ENCODE measurements around the gene PDE5A. TPM values are rescaled to one million over a fixed set of nuclear protein-coding genes. Genes with fewer than 3 reads are reported as not detected.
A peak's percentile ranks its signal among the peaks of the same experiment; 100 is the strongest.

Gene PDE5A
- total RNA-seq, 2 donors from 2014 or later, result 0.58 to 0.65 TPM

GRCh38 chr4:119627267-119628255 lies 1.0 kb downstream of the PDE5A start:
- Mint-ChIP-seq H3K36me3 (ENCODE audit: low read depth) (no peaks in the 10 kb centered on the region), H3K4me1 (peaks cover 5% of the 10 kb centered on the region), H3K27me3 (peaks cover 6% of the 10 kb centered on the region), H3K9me3 (no peaks in the 10 kb centered on the region), H3K4me3 (peak overlapping the region; percentile 86), H3K27ac (peak overlapping the region; percentile 33)
- ATAC-seq (replicated peaks), result peak; percentile 68

DNA sequence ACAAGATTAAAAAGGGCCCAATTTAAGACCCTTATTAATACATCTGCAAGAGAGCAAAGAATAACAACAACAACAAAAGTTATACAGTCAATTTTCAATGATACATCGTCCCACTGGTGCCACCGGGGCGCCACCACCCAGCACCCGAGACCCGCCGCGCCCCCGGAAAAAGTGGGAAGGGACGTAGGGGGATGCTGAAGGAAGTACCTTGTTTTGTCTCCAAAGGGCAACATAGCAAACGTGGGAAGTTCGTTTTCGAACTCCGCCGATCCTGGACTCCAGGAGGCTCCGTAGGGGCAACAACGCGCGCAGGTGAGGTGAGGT lies 1.7 kb downstream of the PDE5A start:
- no peak overlapping the region for H3K27ac Mint-ChIP-seq
- peak overlapping the region; percentile 86 for H3K4me3 Mint-ChIP-seq
- H3K9me3 Mint-ChIP-seq, result no peaks in the 10 kb centered on the region
- H3K36me3 Mint-ChIP-seq (ENCODE audit: low read depth), result no peaks in the 10 kb centered on the region
- no peaks in the 10 kb centered on the region for H3K27me3 Mint-ChIP-seq
- H3K4me1 Mint-ChIP-seq, result peaks cover 5% of the 10 kb centered on the region
- no peak for ATAC-seq (replicated peaks)

DNA sequence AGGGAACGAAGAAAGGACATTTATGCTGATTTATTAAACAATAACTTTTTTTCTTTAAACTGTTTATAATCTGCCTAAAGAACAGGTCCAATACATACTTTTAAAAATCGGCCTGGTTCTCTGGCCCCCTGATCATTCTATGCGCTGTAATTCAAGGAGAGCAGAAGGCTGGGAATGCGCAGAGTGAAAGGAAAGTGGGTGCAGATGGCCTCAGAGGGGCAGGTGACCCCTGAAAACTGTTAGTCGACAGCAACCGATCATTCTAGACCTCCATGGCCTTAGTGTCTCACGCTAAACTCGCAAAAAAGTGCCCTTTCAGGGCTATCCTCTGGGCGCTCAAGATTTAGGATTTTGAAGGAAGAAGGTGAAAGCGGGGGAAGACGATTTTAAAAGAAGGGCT lies 2.2 kb downstream of the PDE5A start:
- H3K4me1 Mint-ChIP-seq, result peaks cover 5% of the 10 kb centered on the region
- ATAC-seq (replicated peaks), result no peak
- peaks cover under 1% of the 10 kb centered on the region for H3K27me3 Mint-ChIP-seq

DNA sequence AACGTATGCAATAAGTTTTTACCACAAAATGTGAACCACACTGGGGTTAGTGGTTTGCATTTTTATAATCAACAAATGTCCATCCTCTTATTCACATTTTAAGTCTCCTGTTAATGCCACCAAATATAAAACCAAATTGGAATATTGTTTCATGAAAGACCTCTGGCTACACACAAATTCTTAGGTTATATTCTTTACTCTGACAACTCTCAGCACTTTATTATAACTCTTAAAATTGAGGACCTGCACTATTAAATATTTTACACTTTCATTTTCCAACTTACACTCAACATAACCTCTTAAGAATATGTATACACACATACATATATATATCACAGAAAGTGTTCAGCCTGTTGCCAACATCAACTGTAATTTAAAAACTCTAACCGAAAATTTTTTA lies 2.8 kb downstream of the PDE5A start:
- ATAC-seq (replicated peaks), result no peak
- Mint-ChIP-seq H3K4me1 (peaks cover 5% of the 10 kb centered on the region), H3K27ac (no peak overlapping the region), H3K27me3 (peaks cover 4% of the 10 kb centered on the region), H3K4me3 (peak overlapping the region; percentile 86), H3K9me3 (no peaks in the 10 kb centered on the region), H3K36me3 (ENCODE audit: low read depth) (no peaks in the 10 kb centered on the region)

More for the DNA sequence above, 2.2 kb downstream of the PDE5A start:
- Mint-ChIP-seq H3K9me3 (no peaks in the 10 kb centered on the region), H3K4me3 (peak overlapping the region; percentile 86), H3K27ac (no peak overlapping the region), H3K36me3 (ENCODE audit: low read depth) (no peaks in the 10 kb centered on the region)

- H3K36me3 Mint-ChIP-seq (ENCODE audit: low read depth), result no peaks in the 10 kb centered on the region
- no peak overlapping the region for H3K27ac Mint-ChIP-seq
- ATAC-seq (replicated peaks), result no peak
- H3K9me3 Mint-ChIP-seq, result no peaks in the 10 kb centered on the region
- H3K4me3 Mint-ChIP-seq, result no peak overlapping the region
- H3K27me3 Mint-ChIP-seq, result peaks cover 15% of the 10 kb centered on the region
- H3K4me1 Mint-ChIP-seq, result peaks cover 5% of the 10 kb centered on the region
Observed at GRCh38 chr4:119624356-119624755, 4.2 kb downstream of the PDE5A start.

GRCh38 chr4:119623025-119623424 lies 5.6 kb downstream of the PDE5A start:
- peaks cover 19% of the 10 kb centered on the region for H3K27me3 Mint-ChIP-seq
- H3K27ac Mint-ChIP-seq, result no peak overlapping the region
- no peaks in the 10 kb centered on the region for H3K9me3 Mint-ChIP-seq
- ATAC-seq (replicated peaks), result no peak
- no peak overlapping the region for H3K4me3 Mint-ChIP-seq
- H3K36me3 Mint-ChIP-seq (ENCODE audit: low read depth), result no peaks in the 10 kb centered on the region
- H3K4me1 Mint-ChIP-seq, result peaks cover 5% of the 10 kb centered on the region

GRCh38 chr4:119615068-119615719 lies 13.4 kb downstream of the PDE5A start:
- Mint-ChIP-seq H3K4me3 (no peak overlapping the region), H3K9me3 (no peaks in the 10 kb centered on the region), H3K4me1 (no peaks in the 10 kb centered on the region), H3K36me3 (ENCODE audit: low read depth) (no peaks in the 10 kb centered on the region), H3K27me3 (peaks cover 23% of the 10 kb centered on the region), H3K27ac (no peak overlapping the region)
- no peak for ATAC-seq (replicated peaks)

GRCh38 chr4:119604266-119604665 lies 24.3 kb downstream of the PDE5A start:
- Mint-ChIP-seq H3K4me3 (no peak overlapping the region), H3K36me3 (ENCODE audit: low read depth) (no peaks in the 10 kb centered on the region), H3K27me3 (peaks cover 4% of the 10 kb centered on the region), H3K27ac (no peak overlapping the region), H3K9me3 (no peaks in the 10 kb centered on the region), H3K4me1 (no peaks in the 10 kb centered on the region)
- no peak for ATAC-seq (replicated peaks)

DNA sequence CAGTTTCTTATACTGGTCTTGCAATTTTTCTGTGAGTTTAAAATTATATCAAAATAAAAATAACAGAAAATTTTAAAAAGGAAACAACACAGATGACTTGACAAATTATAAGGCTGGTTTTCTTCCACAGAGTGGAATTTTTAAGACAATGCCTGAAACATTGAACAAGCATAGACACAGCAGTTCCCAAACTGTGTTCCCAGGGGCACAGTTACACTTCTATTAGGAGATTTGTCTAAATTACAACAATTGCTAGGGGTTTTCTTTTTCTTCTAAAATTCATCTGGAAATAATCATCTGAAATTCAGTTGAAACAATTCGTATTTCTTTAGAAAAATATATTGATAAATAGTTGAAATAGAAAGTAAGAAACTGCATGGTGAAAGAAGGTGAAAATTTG lies 26.2 kb downstream of the PDE5A start:
- Mint-ChIP-seq H3K27ac (no peak overlapping the region), H3K4me3 (no peak overlapping the region), H3K36me3 (ENCODE audit: low read depth) (no peaks in the 10 kb centered on the region), H3K27me3 (peaks cover 4% of the 10 kb centered on the region), H3K9me3 (peaks cover 7% of the 10 kb centered on the region), H3K4me1 (no peaks in the 10 kb centered on the region)
- ATAC-seq (replicated peaks), result no peak

DNA sequence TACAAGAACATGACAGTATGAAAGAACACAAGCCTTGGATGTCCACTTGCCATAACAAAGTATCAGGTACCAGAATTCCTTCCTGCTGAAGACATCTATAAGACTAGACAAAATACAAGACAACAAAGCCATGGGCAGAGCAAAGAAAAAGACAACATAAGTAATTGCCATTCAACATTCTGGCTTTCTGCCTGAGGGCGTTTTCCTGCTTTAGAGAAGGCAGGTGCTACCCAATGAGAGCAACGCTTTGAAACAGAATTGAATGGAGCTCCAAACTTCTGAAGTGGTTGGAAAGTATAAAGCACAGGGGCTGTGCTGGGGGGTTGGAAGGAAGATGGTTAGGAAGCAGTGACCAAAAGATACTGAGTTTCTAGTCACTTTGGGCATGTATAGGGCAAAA lies 30.1 kb downstream of the PDE5A start:
- no peaks in the 10 kb centered on the region for H3K27me3 Mint-ChIP-seq
- no peaks in the 10 kb centered on the region for H3K36me3 Mint-ChIP-seq (ENCODE audit: low read depth)
- ATAC-seq (replicated peaks), result no peak
- H3K27ac Mint-ChIP-seq, result no peak overlapping the region
- H3K4me1 Mint-ChIP-seq, result no peaks in the 10 kb centered on the region
- H3K9me3 Mint-ChIP-seq, result peaks cover 7% of the 10 kb centered on the region
- no peak overlapping the region for H3K4me3 Mint-ChIP-seq

GRCh38 chr4:119597377-119597776 lies 31.2 kb downstream of the PDE5A start:
- peaks cover 7% of the 10 kb centered on the region for H3K9me3 Mint-ChIP-seq
- H3K4me3 Mint-ChIP-seq, result no peak overlapping the region
- no peak for ATAC-seq (replicated peaks)
- no peaks in the 10 kb centered on the region for H3K4me1 Mint-ChIP-seq
- no peaks in the 10 kb centered on the region for H3K27me3 Mint-ChIP-seq
- H3K36me3 Mint-ChIP-seq (ENCODE audit: low read depth), result no peaks in the 10 kb centered on the region
- no peak overlapping the region for H3K27ac Mint-ChIP-seq

- H3K4me3 Mint-ChIP-seq, result no peak overlapping the region
- H3K9me3 Mint-ChIP-seq, result peaks cover 3% of the 10 kb centered on the region
- H3K27me3 Mint-ChIP-seq, result peaks cover 9% of the 10 kb centered on the region
- no peak overlapping the region for H3K27ac Mint-ChIP-seq
- H3K4me1 Mint-ChIP-seq, result no peaks in the 10 kb centered on the region
- no peak for ATAC-seq (replicated peaks)
- no peaks in the 10 kb centered on the region for H3K36me3 Mint-ChIP-seq (ENCODE audit: low read depth)
Observed at GRCh38 chr4:119593698-119594097, 34.9 kb downstream of the PDE5A start.

DNA sequence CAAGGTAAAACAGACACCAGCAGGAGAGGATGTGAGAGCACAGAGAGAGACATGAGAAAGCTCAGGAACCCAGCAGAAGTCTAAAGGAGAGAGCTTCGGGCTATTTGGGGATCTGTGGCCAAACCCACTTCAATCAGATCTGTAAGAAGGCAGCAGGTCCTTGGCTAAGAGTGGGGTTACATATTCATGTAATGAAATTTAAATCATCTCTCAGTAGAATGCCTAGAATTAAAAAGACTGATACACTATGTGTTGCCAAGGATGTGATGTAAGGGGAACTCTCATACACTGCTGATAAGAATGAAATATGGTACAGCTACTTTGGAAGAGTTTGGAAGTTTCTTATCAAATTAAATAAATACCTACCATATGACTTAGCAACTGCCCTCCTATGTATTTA lies 35.8 kb downstream of the PDE5A start:
- Mint-ChIP-seq H3K9me3 (no peaks in the 10 kb centered on the region), H3K27me3 (peaks cover 9% of the 10 kb centered on the region), H3K27ac (no peak overlapping the region), H3K4me1 (no peaks in the 10 kb centered on the region), H3K4me3 (no peak overlapping the region), H3K36me3 (ENCODE audit: low read depth) (no peaks in the 10 kb centered on the region)
- ATAC-seq (replicated peaks), result no peak

DNA sequence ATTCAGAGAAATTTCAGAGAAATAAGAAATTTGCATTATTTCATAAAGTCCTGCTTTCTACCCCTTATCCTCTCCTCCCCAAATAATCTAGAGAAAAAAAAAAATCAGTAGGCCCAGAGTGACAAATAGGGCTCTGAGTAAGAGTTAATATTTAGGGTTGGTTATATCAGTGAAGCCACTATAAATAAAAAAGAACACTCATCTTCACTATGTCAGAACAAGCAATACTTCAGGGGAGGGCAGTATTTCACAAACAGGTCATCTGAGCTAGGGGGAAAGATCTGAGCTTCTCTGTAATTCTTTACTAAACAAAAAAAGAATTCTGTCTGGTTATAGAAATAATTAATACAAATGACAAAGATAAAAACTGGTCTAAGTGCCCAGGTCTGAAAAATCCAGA lies 39.4 kb downstream of the PDE5A start:
- Mint-ChIP-seq H3K27ac (no peak overlapping the region), H3K4me3 (no peak overlapping the region), H3K27me3 (peaks cover 9% of the 10 kb centered on the region), H3K9me3 (no peaks in the 10 kb centered on the region), H3K4me1 (no peaks in the 10 kb centered on the region), H3K36me3 (ENCODE audit: low read depth) (no peaks in the 10 kb centered on the region)
- ATAC-seq (replicated peaks), result no peak

- H3K36me3 Mint-ChIP-seq (ENCODE audit: low read depth), result no peaks in the 10 kb centered on the region
- no peak overlapping the region for H3K4me3 Mint-ChIP-seq
- no peak overlapping the region for H3K27ac Mint-ChIP-seq
- no peaks in the 10 kb centered on the region for H3K4me1 Mint-ChIP-seq
- ATAC-seq (replicated peaks), result no peak
- peaks cover 9% of the 10 kb centered on the region for H3K27me3 Mint-ChIP-seq
- no peaks in the 10 kb centered on the region for H3K9me3 Mint-ChIP-seq
Observed at GRCh38 chr4:119587796-119588195, 40.8 kb downstream of the PDE5A start.
